H1 (cell line): ENCODE results near the gene CTTNBP2. TPM values are rescaled to one million over a fixed set of nuclear protein-coding genes. Genes with fewer than 3 reads are reported as not detected.

ENCODE experiments used
- CTCF ChIA-PET: fragments of 300-600 bp; sonication (Branson Sonifier 250); formaldehyde crosslinking; loops from one replicate; lab custom pipeline; 2021; ENCODE audit not compliant: partially characterized antibody; lab: Charles Lee
- POLR2A ChIA-PET: fragments of 300-600 bp; sonication (Branson Sonifier 250); formaldehyde crosslinking; loops from one replicate; lab custom pipeline; 2021; ENCODE audit warnings: inconsistent platforms; ENCODE audit not compliant: partially characterized antibody; lab: Charles Lee
- DNase-seq, 2 experiments: peaks; one replicate each; pipeline versions ENCODE4 v3.0.0 to v3.0.0-alpha.2; 2010 to 2022; ENCODE audit warnings: low spot score in 2 of 2, low read depth in 1 of 2, mixed read lengths in 1 of 2
- FAIRE-seq: peaks from 2 replicates; lab custom pipeline; 2011; peaks lifted over from hg19 to GRCh38; lab: Jason Lieb, UNC
- H2AFZ ChIP-seq: 2 replicates; pipeline ENCODE4 v1.8.1; 2012; ENCODE audit warnings: low read length, inconsistent platforms
- H2AK5ac ChIP-seq: 2 replicates; pipeline ENCODE4 v1.6.1; 2013; ENCODE audit warnings: low read depth, low read length
- H2BK120ac ChIP-seq: replicated peaks from 2 replicates; pipeline ENCODE3; 2013; ENCODE audit warnings: low read depth, low read length, inconsistent platforms
- H2BK12ac ChIP-seq: 2 replicates; pipeline ENCODE4 v1.6.1; 2013; ENCODE audit warnings: low read depth, low read length
- H2BK15ac ChIP-seq: 2 replicates; pipeline ENCODE4 v1.6.1; 2013; ENCODE audit warnings: low read length
- H2BK20ac ChIP-seq: 2 replicates; pipeline ENCODE4 v1.6.1; 2013; ENCODE audit warnings: low read length
- H2BK5ac ChIP-seq: 2 replicates; pipeline ENCODE4 v1.6.1; 2013; ENCODE audit warnings: low read depth, low read length
- H3K14ac ChIP-seq: 2 replicates; pipeline ENCODE4 v1.6.1; 2013; ENCODE audit warnings: inconsistent platforms; ENCODE audit not compliant: insufficient read length
- H3K18ac ChIP-seq: 2 replicates; pipeline ENCODE4 v1.6.1; 2013; ENCODE audit warnings: low read length; ENCODE audit errors: extremely low read depth
- H3K23ac ChIP-seq: 2 replicates; pipeline ENCODE4 v1.6.1; 2013; ENCODE audit warnings: inconsistent platforms; ENCODE audit not compliant: insufficient read length
- H3K23me2 ChIP-seq: 2 replicates; pipeline ENCODE4 v1.6.1; 2013; ENCODE audit warnings: low read depth, low read length
- H3K27ac ChIP-seq: 2 replicates; pipeline ENCODE4 v1.6.1; 2011; ENCODE audit warnings: low read depth, low read length, inconsistent platforms
- H3K27me3 ChIP-seq, 4 experiments: replicated peaks in 1 of 4; 1 replicate in 1 of 4; 2 replicates in 3 of 4; pipeline versions ENCODE4 v1.6.1 to v1.8.1; 2011 to 2013; ENCODE audit warnings: low read length in 3 of 4, mild to moderate bottlenecking in 3 of 4, inconsistent platforms in 2 of 4, mixed read lengths in 2 of 4, moderate library complexity in 1 of 4; ENCODE audit not compliant: control insufficient read depth in 3 of 4, insufficient read depth in 3 of 4; ENCODE audit errors: extremely low read depth in 1 of 4
- H3K36me3 ChIP-seq, 4 experiments: 2 replicates each; pipeline versions ENCODE4 v1.6.1 to v1.8.1; 2011 to 2013; ENCODE audit warnings: mild to moderate bottlenecking in 4 of 4, low read length in 3 of 4, moderate library complexity in 2 of 4, control low read depth in 1 of 4, inconsistent platforms in 1 of 4; ENCODE audit not compliant: insufficient read depth in 4 of 4, control insufficient read depth in 2 of 4
- H3K4ac ChIP-seq: replicated peaks from 2 replicates; pipeline ENCODE3; 2013; ENCODE audit warnings: low read length, low read depth, mixed read lengths, inconsistent platforms; ENCODE audit not compliant: insufficient read length
- H3K4me1 ChIP-seq, 4 experiments: replicated peaks in 1 of 4; 1 replicate in 1 of 4; 2 replicates in 3 of 4; pipeline versions ENCODE4 v1.6.1 to v1.8.1; 2011 to 2013; ENCODE audit warnings: low read length in 3 of 4, inconsistent platforms in 2 of 4, mixed read lengths in 1 of 4; ENCODE audit not compliant: insufficient read depth in 4 of 4, control insufficient read depth in 3 of 4
- H3K4me2 ChIP-seq, 2 experiments: 2 replicates each; pipeline versions ENCODE4 v1.6.1 to v1.8.1; 2011 to 2013; ENCODE audit warnings: low read depth in 2 of 2, low read length in 2 of 2, control low read depth in 1 of 2, inconsistent platforms in 1 of 2, mild to moderate bottlenecking in 1 of 2; ENCODE audit not compliant: insufficient read depth in 1 of 2
- H3K4me3 ChIP-seq, 4 experiments: fragments of 200-600, 300-600 bp in 1 of 4; sonication (generic), shearing (Covaris generic), sonication (Bioruptor Twin) in 1 of 4; 2 replicates each; pipeline versions ENCODE4 v1.5.1 to v1.8.1; 2011 to 2016; ENCODE audit warnings: low read length in 4 of 4, low read depth in 3 of 4, control low read depth in 2 of 4, inconsistent platforms in 2 of 4, mild to moderate bottlenecking in 2 of 4, mixed read lengths in 1 of 4, moderate library complexity in 1 of 4; ENCODE audit not compliant: insufficient read depth in 2 of 4; ENCODE audit errors: extremely low read depth in 1 of 4
- H3K56ac ChIP-seq: replicated peaks from 2 replicates; pipeline ENCODE3; 2013; ENCODE audit warnings: low read depth, mild to moderate bottlenecking, mixed read lengths, low read length, inconsistent platforms; ENCODE audit not compliant: insufficient read length
- H3K79me1 ChIP-seq: 2 replicates; pipeline ENCODE4 v1.6.1; 2013; ENCODE audit warnings: low read depth, low read length, control low read depth
- H3K79me2 ChIP-seq, 2 experiments: 2 replicates each; pipeline versions ENCODE4 v1.6.1 to v1.8.1; 2012 to 2013; ENCODE audit warnings: low read length in 2 of 2, mild to moderate bottlenecking in 2 of 2, inconsistent platforms in 1 of 2; ENCODE audit not compliant: insufficient read depth in 2 of 2, control insufficient read depth in 1 of 2
- H3K9ac ChIP-seq, 4 experiments: replicated peaks in 1 of 4; 1 replicate in 1 of 4; 2 replicates in 3 of 4; pipeline versions ENCODE4 v1.6.1 to v1.8.1; 2011 to 2013; ENCODE audit warnings: low read depth in 3 of 4, low read length in 3 of 4, control low read depth in 2 of 4, mild to moderate bottlenecking in 2 of 4, moderate library complexity in 2 of 4, inconsistent platforms in 1 of 4; ENCODE audit errors: extremely low read depth in 1 of 4
- H3K9me3 ChIP-seq, 2 experiments: 2 replicates each; pipeline versions ENCODE4 v1.6.1 to v1.8.1; 2012 to 2013; ENCODE audit warnings: mild to moderate bottlenecking in 2 of 2, moderate library complexity in 2 of 2, control low read depth in 1 of 2, inconsistent platforms in 1 of 2, low read depth in 1 of 2, low read length in 1 of 2, mixed read lengths in 1 of 2; ENCODE audit not compliant: insufficient read depth in 2 of 2
- H4K20me1 ChIP-seq, 2 experiments: replicated peaks in 1 of 2; 2 replicates each; pipeline versions ENCODE3 to v1.8.1; 2011 to 2013; ENCODE audit warnings: inconsistent platforms in 2 of 2, low read length in 2 of 2, mild to moderate bottlenecking in 1 of 2; ENCODE audit not compliant: insufficient read depth in 2 of 2, control insufficient read depth in 1 of 2
- H4K5ac ChIP-seq: 2 replicates; pipeline ENCODE4 v1.6.1; 2013; ENCODE audit warnings: low read length, low read depth, mixed read lengths, inconsistent platforms; ENCODE audit not compliant: insufficient read length
- H4K8ac ChIP-seq: 2 replicates; pipeline ENCODE4 v1.8.0; 2013; ENCODE audit warnings: mild to moderate bottlenecking, moderate library complexity, low read length, inconsistent platforms; ENCODE audit not compliant: insufficient read depth; ENCODE audit errors: extremely low read depth
- H4K91ac ChIP-seq: replicated peaks from 2 replicates; pipeline ENCODE3; 2013; ENCODE audit warnings: low read length, mixed read lengths, inconsistent platforms; ENCODE audit not compliant: insufficient read length
- CTCF ChIP-seq, 3 experiments: IDR thresholded peaks; 1 replicate in 2 of 3; 2 replicates in 1 of 3; pipeline versions ENCODE4 v1.5.1 to v1.6.1; 2011; ENCODE audit warnings: low read length in 3 of 3, mild to moderate bottlenecking in 3 of 3, inconsistent platforms in 2 of 3, low read depth in 1 of 3, moderate library complexity in 1 of 3; ENCODE audit not compliant: insufficient read depth in 1 of 3; ENCODE audit errors: control extremely low read depth in 1 of 3
- RAD21 ChIP-seq, 2 experiments: IDR thresholded peaks in 1 of 2; conservative IDR thresholded peaks in 1 of 2; 2 replicates each; pipeline ENCODE4 v1.6.1; 2011; ENCODE audit warnings: low read depth in 2 of 2, low read length in 2 of 2, improper control_type of control experiment in 1 of 2, inconsistent platforms in 1 of 2, mild to moderate bottlenecking in 1 of 2, moderate library complexity in 1 of 2
- RBBP5 ChIP-seq: IDR thresholded peaks from 2 replicates; pipeline ENCODE4 v1.7.1; 2012; ENCODE audit warnings: low read depth, mild to moderate bottlenecking, inconsistent platforms, low read length, moderate library complexity, borderline replicate concordance
- WGBS, 2 experiments: shearing (Covaris generic) in 1 of 2; methylation state at CpG; one replicate each; pipeline versions ENCODE4 v1.1.6 to v1.1.7; 2013 to 2015; ENCODE audit warnings: low lambda C conversion rate in 2 of 2, mixed read lengths in 2 of 2, inconsistent platforms in 1 of 2, low coverage in 1 of 2, missing lambda C conversion rate in 1 of 2; ENCODE audit not compliant: insufficient replicate concordance in 2 of 2, insufficient coverage in 1 of 2, insufficient read length in 1 of 2; ENCODE audit errors: extremely low coverage in 1 of 2, missing lambda C conversion rate in 1 of 2; 5-methylcytosine and 5-hydroxymethylcytosine counted together
- polyA plus RNA-seq, 7 experiments: library from polyadenylated mRNA; depleted of rRNA in 3 of 7; stranded (reverse) in 5 of 7; unstranded in 2 of 7; fragments of >200 nt in 5 of 7; fragments of 200-250 nt in 2 of 7; gene quantifications; 1 replicate in 5 of 7; 2 replicates in 1 of 7; 4 replicates in 1 of 7; pipeline versions ENCODE4 v1.2.1 to v1.2.3, GENCODE V29; 2011 to 2013; ENCODE audit warnings: missing spikeins in 2 of 7, mixed read lengths in 2 of 7
- total RNA-seq: library from RNA; stranded (reverse); fragmentation: NEBNext Ultra II Directional; extraction: Animal tissue kit (Norgen Biotek cat#: 25700); gene quantifications from 2 replicates; pipeline ENCODE4 v1.2.1, GENCODE V29; 2021

The CTTNBP2 gene
- total and polyA plus RNA-seq, 2 of the 8 experiments (the other 6 are each of a cell fraction or from before 2014, with no cell fraction given), result 15.3 to 35.1 TPM

DNA sequence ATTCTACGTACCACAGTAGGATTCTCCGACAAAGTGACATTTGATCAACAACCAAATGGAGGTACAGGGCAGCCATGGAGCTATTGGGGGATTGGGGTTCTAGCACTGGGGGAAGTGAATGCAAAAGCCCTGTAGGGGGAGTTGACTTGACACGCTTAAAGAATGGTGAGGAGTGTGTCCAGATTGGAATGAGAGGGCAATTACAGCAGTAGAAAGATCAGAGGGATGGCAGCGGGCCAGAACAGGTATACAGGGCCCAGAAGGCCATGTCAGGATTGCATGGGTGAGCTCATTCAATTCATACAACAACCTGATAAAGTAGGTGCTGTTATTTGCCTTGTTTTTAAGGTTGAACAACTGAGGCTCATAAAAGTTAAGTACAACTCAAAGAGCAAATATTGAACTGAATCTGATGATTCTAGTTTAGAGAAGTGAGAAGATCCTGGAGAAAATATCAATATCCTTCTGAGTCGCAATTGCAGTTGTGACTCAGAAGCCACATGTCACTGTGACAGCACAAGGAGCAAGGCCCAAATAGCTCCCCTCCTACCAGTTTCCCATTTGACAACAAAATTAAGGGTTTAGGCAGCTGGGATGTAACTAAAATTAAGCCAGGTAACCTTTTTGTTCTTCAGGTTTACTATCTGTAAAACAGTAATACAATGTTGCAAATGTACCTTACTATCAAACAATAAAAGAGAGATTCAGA lies 28.0 kb upstream of the CTTNBP2 start:
- no peak for DNase-seq
- Histone ChIP-seq H3K4me1 (no peaks in the 10 kb centered on the region), H2AK5ac (no peak overlapping the region), H4K5ac (no peak overlapping the region), H2AFZ (0 out of 2 replicates have a peak overlapping the region, but pooled peaks have one; percentile 38), H3K27ac (no peak overlapping the region), H3K23ac (no peak overlapping the region), H3K9ac (no peak overlapping the region), H2BK20ac (no peak overlapping the region), H3K4me3 (no peak overlapping the region), H3K23me2 (no peaks in the 10 kb centered on the region), H3K27me3 (no peaks in the 10 kb centered on the region), H3K4me2 (no peak overlapping the region), H4K8ac (no peak overlapping the region), H2BK120ac (no peak overlapping the region), H4K20me1 (no peaks in the 10 kb centered on the region), H3K36me3 (no peaks in the 10 kb centered on the region), H3K79me1 (no peaks in the 10 kb centered on the region), H3K4ac (no peak overlapping the region), H3K56ac (no peak overlapping the region), H3K79me2 (no peaks in the 10 kb centered on the region), H2BK5ac (no peak overlapping the region), H4K91ac (no peak overlapping the region), H3K9me3 (no peaks in the 10 kb centered on the region), H3K14ac (no peak overlapping the region), H2BK15ac (no peak overlapping the region), H2BK12ac (no peak overlapping the region), H3K18ac (no peak overlapping the region)
- no peak for FAIRE-seq
- CTCF ChIA-PET, result interaction anchor here (0.7 to 1.5 kb wide), 9 partner anchors 9 to 294 kb away, joined by 3 to 5 read pairs (median 3); no protein-coding TSS in a partner anchor
- POLR2A ChIA-PET, result no interaction called here
- TF ChIP-seq RAD21 (IDR thresholded peaks at IDR 0.05 in 1 of 2, conservative IDR thresholded peaks at IDR 0.05 in 1 of 2; ENCODE audit: low read depth in 2 of 2, low read length in 2 of 2), result 0 out of 4 replicates have a peak, but pooled peaks of 1 of the 2 experiments have one; percentile 6
- no peak for TF ChIP-seq RBBP5
- peak in 1 of 3 experiments; percentile 14; a peak in 1 of 4 replicates for TF ChIP-seq CTCF (IDR thresholded peaks at IDR 0.05; ENCODE audit: control extremely low read depth in 1 of 3, insufficient read depth in 1 of 3, low read depth in 1 of 3, low read length in 3 of 3)
- 91% methylated on average over 5 of the region's 5 CpGs; no CpG with 5 or more reads in 1 of the 2 experiments for WGBS, 2 experiments
